Renal cortex interstitium (tissue), 11 donors: ENCODE data around the gene PLLP. TPM values are rescaled to one million over a fixed set of nuclear protein-coding genes. Genes with fewer than 3 reads are reported as not detected.

Experiments used
- DNase-seq, 11 donors: peaks; one replicate each; pipeline ENCODE4 v3.0.0-alpha.2; 2013; ENCODE audit warnings: low read depth in 9 of 11, low spot score in 4 of 11; ENCODE audit errors: extremely low read depth in 1 of 11
- polyA plus RNA-seq, 3 donors: library from polyadenylated mRNA; unstranded; fragments of 120-200 nt; gene quantifications; one replicate each; pipeline ENCODE4 v1.2.1, GENCODE V29; 2013; ENCODE audit not compliant: insufficient read length in 3 of 3

The PLLP gene
- polyA plus RNA-seq, 3 donors: 14.7 to 29.7 (median 15.8) TPM

GRCh38 chr16:57242650-57243049, 41.8 kb downstream of the PLLP start:
- DNase-seq: no peak

GRCh38 chr16:57240851-57241250, 43.6 kb downstream of the PLLP start:
- no peak for DNase-seq

GRCh38 chr16:57239107-57239506, 45.4 kb downstream of the PLLP start:
- no peak for DNase-seq

GRCh38 chr16:57238682-57239081, 45.8 kb downstream of the PLLP start:
- no peak for DNase-seq

GRCh38 chr16:57236022-57236350, 48.5 kb downstream of the PLLP start:
- DNase-seq: no peak

- no peak for DNase-seq
These were observed 49.1 kb downstream of the PLLP start for GRCh38 chr16:57235128-57236021.

GRCh38 chr16:57234707-57235092, 49.8 kb downstream of the PLLP start:
- DNase-seq: no peak

- DNase-seq: no peak
These were observed 50.3 kb downstream of the PLLP start for GRCh38 chr16:57233944-57234706.

GRCh38 chr16:57231821-57232350, 52.6 kb downstream of the PLLP start:
- no peak for DNase-seq

GRCh38 chr16:57229079-57229478, 55.4 kb downstream of the PLLP start:
- DNase-seq: no peak

- DNase-seq: no peak
These were observed 57.5 kb downstream of the PLLP start for GRCh38 chr16:57226701-57227621.

- no peak for DNase-seq
These were observed 58.5 kb downstream of the PLLP start for GRCh38 chr16:57225978-57226377.

- DNase-seq: no peak
These were observed 59.7 kb downstream of the PLLP start for GRCh38 chr16:57224651-57225335.

GRCh38 chr16:57223057-57223456, 61.4 kb downstream of the PLLP start:
- DNase-seq: no peak

- DNase-seq: no peak
These were observed 67.5 kb downstream of the PLLP start for GRCh38 chr16:57216968-57217367.

GRCh38 chr16:57213462-57213861, 71.0 kb downstream of the PLLP start:
- DNase-seq: no peak

- no peak for DNase-seq
These were observed 74.7 kb downstream of the PLLP start for GRCh38 chr16:57209780-57210179.

GRCh38 chr16:57208926-57209325, 75.5 kb downstream of the PLLP start:
- DNase-seq: no peak
